GM03348 (cell line): Measurements from ENCODE around the gene SYTL5.
A peak's percentile ranks its signal among the peaks of the same experiment; 100 is the strongest.
"Not testable (repeated sequence)": the region's sequence is repeated elsewhere in the genome, so short reads cannot be mapped to it uniquely, and the experiment has no call there.

Experiments used
- DNase-seq: peaks from one replicate; pipeline ENCODE4 v3.0.0; 2012; ENCODE audit warnings: low spot score

Gene SYTL5

GRCh38 chrX:38006291-38006690 is at the start of gene SYTL5:
TSS of gene SYTL5 (plus strand) at chrX:38006553. CDS start at chrX:38033890, 27,337 bp downstream.
- DNase-seq: no peak

GRCh38 chrX:37958525-37959211 is 47.7 kb upstream of the SYTL5 start:
- DNase-seq: no peak

GRCh38 chrX:37959212-37960021 is 46.9 kb upstream of the SYTL5 start:
- DNase-seq: no peak

GRCh38 chrX:37961118-37961517 is 45.2 kb upstream of the SYTL5 start:
- no peak for DNase-seq

- DNase-seq: no peak
These were observed 38.6 kb upstream of the SYTL5 start for GRCh38 chrX:37967714-37968113.

GRCh38 chrX:37975421-37975820 is 30.9 kb upstream of the SYTL5 start:
- no peak for DNase-seq

GRCh38 chrX:37976153-37976552 is 30.2 kb upstream of the SYTL5 start:
- DNase-seq: no peak

GRCh38 chrX:37984880-37985279 is 21.5 kb upstream of the SYTL5 start:
- DNase-seq: no peak

- DNase-seq: peak; percentile 9
These were observed 19.5 kb upstream of the SYTL5 start for GRCh38 chrX:37986893-37987292.

GRCh38 chrX:37989304-37989703 is 17.0 kb upstream of the SYTL5 start:
- DNase-seq: no peak

GRCh38 chrX:37991303-37991702 is 15.1 kb upstream of the SYTL5 start:
- DNase-seq: not testable (repeated sequence)

- DNase-seq: no peak
These were observed 13.2 kb upstream of the SYTL5 start for GRCh38 chrX:37993176-37993575.

- no peak for DNase-seq
These were observed 12.3 kb upstream of the SYTL5 start for GRCh38 chrX:37993837-37994619.

GRCh38 chrX:37995428-37995827 is 10.9 kb upstream of the SYTL5 start:
- DNase-seq: no peak

- DNase-seq: no peak
These were observed 9.3 kb upstream of the SYTL5 start for GRCh38 chrX:37997096-37997495.

- DNase-seq: no peak
These were observed 7.6 kb upstream of the SYTL5 start for GRCh38 chrX:37998586-37999262.

GRCh38 chrX:38000706-38001105 is 5.6 kb upstream of the SYTL5 start:
- DNase-seq: no peak

GRCh38 chrX:38004046-38004445 is 2.3 kb upstream of the SYTL5 start:
- DNase-seq: no peak

- no peak for DNase-seq
These were observed 425 bp downstream of the SYTL5 start for GRCh38 chrX:38006778-38007177.

GRCh38 chrX:38008658-38009057 is 2.3 kb downstream of the SYTL5 start:
- no peak for DNase-seq

- no peak for DNase-seq
These were observed 3.3 kb downstream of the SYTL5 start for GRCh38 chrX:38009641-38010040.

- no peak for DNase-seq
These were observed 12.5 kb downstream of the SYTL5 start for GRCh38 chrX:38018766-38019425.
